NCI-H1417 treated with DMSO at 0.1 percent for 48 hours (cell line): ENCODE data around the gene FIG4.
"Not testable (repeated sequence)": the region's sequence is repeated elsewhere in the genome, so short reads cannot be mapped to it uniquely, and the experiment has no call there.

Experiments
- DNase-seq: peaks from one replicate; lab custom pipeline; 2025; lab: John Stamatoyannopoulos, UW

Gene FIG4

GRCh38 chr6:109854541-109855308 lies 163.6 kb downstream of the FIG4 start:
- DNase-seq: no peak

- not testable (repeated sequence) for DNase-seq
Measured at GRCh38 chr6:109855476-109856040, 164.5 kb downstream of the FIG4 start.

- DNase-seq: no peak
Measured at GRCh38 chr6:109861946-109862345, 170.8 kb downstream of the FIG4 start.

GRCh38 chr6:109864050-109864449 lies 173.0 kb downstream of the FIG4 start:
- DNase-seq: no peak

GRCh38 chr6:109865968-109866367 lies 174.9 kb downstream of the FIG4 start:
- no peak for DNase-seq

GRCh38 chr6:109867009-109867969 lies 176.2 kb downstream of the FIG4 start:
- DNase-seq: no peak

GRCh38 chr6:109867970-109868358 lies 176.9 kb downstream of the FIG4 start:
- no peak for DNase-seq

- DNase-seq: not testable (repeated sequence)
Measured at GRCh38 chr6:109869398-109870088, 178.4 kb downstream of the FIG4 start.

- no peak for DNase-seq
Measured at GRCh38 chr6:109870089-109870410, 179.0 kb downstream of the FIG4 start.

- DNase-seq: no peak
Measured at GRCh38 chr6:109872549-109872948, 181.5 kb downstream of the FIG4 start.

- no peak for DNase-seq
Measured at GRCh38 chr6:109872968-109873545, 182.0 kb downstream of the FIG4 start.

- no peak for DNase-seq
Measured at GRCh38 chr6:109874086-109874485, 183.0 kb downstream of the FIG4 start.

- no peak for DNase-seq
Measured at GRCh38 chr6:109874621-109875020, 183.5 kb downstream of the FIG4 start.
